ENCODE measurements around the gene LRRC36.

Gene LRRC36

GRCh38 chr16:67421030-67421429 is 94.4 kb downstream of the LRRC36 start:
- in situ Hi-C loops (cut with MboI; ENCODE audit: low sequenced_read_pairs) = no loop called here

GRCh38 chr16:67423015-67423414 is 96.4 kb downstream of the LRRC36 start:
- in situ Hi-C loops (cut with MboI; ENCODE audit: low sequenced_read_pairs) = no loop called here

GRCh38 chr16:67423611-67424260 is 97.1 kb downstream of the LRRC36 start:
- in situ Hi-C loops (cut with MboI; ENCODE audit: low sequenced_read_pairs) = no loop called here

DNA sequence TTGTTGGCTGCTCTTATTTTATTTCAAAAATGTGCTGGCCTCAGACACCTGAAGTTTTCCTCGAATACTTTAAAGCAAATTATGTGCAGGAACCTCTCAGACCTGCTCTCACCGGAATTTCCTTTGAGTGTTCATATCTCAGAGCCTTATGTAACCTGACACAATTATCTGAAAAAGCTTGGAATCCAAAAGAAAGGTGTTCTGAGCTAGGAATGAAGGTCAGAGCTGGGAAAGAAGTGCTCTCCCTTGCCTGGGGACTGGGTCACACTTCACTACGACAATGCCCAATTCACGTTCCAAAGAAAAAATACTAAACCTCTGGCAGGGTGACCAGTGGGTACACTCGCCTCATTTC is 97.6 kb downstream of the LRRC36 start:
- in situ Hi-C loops (cut with MboI; ENCODE audit: low sequenced_read_pairs) = no loop called here

GRCh38 chr16:67425061-67425460 is 98.4 kb downstream of the LRRC36 start:
- in situ Hi-C loops (cut with MboI; ENCODE audit: low sequenced_read_pairs) = loop anchor here (25.0 kb wide), 1 partner anchor 463 kb away; the partner anchor contains the start of gene CES3

GRCh38 chr16:67425580-67425979 is 99.0 kb downstream of the LRRC36 start:
- in situ Hi-C loops (cut with MboI; ENCODE audit: low sequenced_read_pairs) = loop anchor here (25.0 kb wide), 1 partner anchor 463 kb away; the partner anchor contains the start of gene CES3

GRCh38 chr16:67426022-67426421 is 99.4 kb downstream of the LRRC36 start:
- in situ Hi-C loops (cut with MboI; ENCODE audit: low sequenced_read_pairs) = loop anchor here (25.0 kb wide), 1 partner anchor 464 kb away; the partner anchor contains the start of gene CES3

DNA sequence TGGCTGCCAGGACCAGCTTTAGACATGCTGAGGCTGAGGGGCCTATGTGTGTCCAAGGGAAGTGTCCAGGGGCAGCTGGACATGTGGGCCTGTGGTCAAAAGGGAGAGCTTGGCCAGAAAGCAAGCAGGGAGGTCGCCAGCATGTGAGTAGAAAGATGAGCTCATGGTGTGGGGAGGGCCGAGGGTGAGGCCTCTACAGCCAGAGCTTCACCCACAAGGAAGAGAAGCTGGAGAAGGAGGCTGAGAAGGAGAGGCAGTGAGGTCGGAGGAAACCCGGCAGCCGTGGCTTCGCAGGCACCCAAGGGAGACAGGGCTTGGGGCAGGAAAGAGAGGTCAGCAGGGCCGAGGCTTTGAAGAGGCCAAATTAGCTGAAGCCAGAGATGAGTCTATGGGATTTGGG is 100.3 kb downstream of the LRRC36 start:
- in situ Hi-C loops (cut with MboI; ENCODE audit: low sequenced_read_pairs) = loop anchor here (25.0 kb wide), 1 partner anchor 465 kb away; the partner anchor contains the start of gene CES3

DNA sequence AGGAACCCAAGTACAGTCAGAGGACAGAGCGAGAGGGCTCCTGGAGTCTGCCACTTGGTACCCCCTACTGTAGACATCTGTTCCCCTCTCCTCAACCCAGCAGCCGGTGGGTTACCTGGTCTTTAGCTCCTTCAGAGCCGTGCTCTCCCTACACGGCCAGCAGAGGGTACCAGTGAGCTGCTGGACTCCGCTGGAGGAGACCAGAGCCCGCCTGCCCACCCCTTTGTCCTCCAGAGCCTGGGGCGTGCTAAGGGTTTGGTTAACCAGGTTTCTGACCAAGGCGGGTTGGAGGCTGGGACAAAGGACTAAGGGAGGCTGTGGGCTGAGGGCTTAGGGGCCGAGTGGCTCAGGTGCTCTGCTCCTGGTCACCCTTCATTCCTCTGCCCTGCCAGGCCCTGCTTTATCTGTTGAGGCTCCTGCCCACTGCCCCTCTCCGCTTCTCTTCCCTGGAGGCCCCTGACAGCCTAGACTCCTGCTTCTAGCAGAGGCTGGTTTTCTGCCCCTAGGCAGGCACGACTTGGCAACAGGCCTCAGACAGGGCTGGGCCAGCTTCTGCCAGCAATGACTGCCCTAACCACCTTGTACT is 101.6 kb downstream of the LRRC36 start:
- in situ Hi-C loops (cut with MboI; ENCODE audit: low sequenced_read_pairs) = loop anchor here (25.0 kb wide), 1 partner anchor 466 kb away; the partner anchor contains the start of gene CES3

- in situ Hi-C loops (cut with MboI; ENCODE audit: low sequenced_read_pairs) = loop anchor here (25.0 kb wide), 1 partner anchor 467 kb away; the partner anchor contains the start of gene CES3
Observed at GRCh38 chr16:67429053-67429798, 102.6 kb downstream of the LRRC36 start.

- in situ Hi-C loops (cut with MboI; ENCODE audit: low sequenced_read_pairs) = loop anchor here (25.0 kb wide), 1 partner anchor 468 kb away; the partner anchor contains the start of gene CES3
Observed at GRCh38 chr16:67429799-67430503, 103.3 kb downstream of the LRRC36 start.

GRCh38 chr16:67430504-67430976 is 103.9 kb downstream of the LRRC36 start:
- in situ Hi-C loops (cut with MboI; ENCODE audit: low sequenced_read_pairs) = loop anchor here (25.0 kb wide), 1 partner anchor 468 kb away; the partner anchor contains the start of gene CES3

GRCh38 chr16:67430977-67431774 is 104.6 kb downstream of the LRRC36 start, which contains the start of gene HSD11B2:
Gene HSD11B2 (plus strand): TSS chr16:67431121. CDS start chr16:67431249, 128 bp downstream.
- in situ Hi-C loops (cut with MboI; ENCODE audit: low sequenced_read_pairs) = loop anchor here (25.0 kb wide), 1 partner anchor 469 kb away; the partner anchor contains the start of gene CES3

DNA sequence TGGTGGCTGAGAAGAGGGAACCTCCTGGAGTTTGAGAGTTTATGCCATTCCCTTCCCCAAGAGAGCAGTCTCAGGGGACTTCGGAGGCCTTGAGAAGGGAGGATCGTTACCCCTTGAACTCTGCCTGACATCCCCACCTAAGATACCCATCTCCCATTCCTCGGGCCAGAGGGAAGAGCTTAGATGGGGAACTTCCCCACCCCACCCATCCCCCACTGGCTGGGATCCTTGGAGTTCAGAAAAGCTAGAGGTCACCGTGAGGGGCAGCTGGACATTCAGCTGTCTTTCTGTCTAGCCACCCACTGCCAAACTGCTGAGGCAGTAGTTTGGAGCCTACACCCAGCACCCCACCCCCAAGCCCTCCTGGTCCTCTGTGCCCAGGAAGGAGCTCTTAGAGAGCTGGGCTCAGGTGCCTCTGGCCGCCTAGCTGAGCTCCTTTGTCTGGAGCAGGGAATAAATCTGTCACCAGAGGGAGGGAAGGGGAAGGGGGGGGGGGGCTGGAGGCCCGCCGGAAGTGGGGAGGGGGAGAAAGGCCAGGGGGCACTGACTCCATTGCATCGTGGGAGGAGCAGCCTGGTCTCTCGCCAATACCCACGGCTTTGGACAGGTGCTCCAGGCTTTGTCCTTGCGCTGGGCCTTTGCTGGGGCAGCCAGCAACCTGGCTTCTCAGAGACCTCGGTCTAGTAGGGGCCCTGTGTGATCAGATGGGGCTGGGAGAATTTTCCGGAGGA is 105.3 kb downstream of the LRRC36 start:
- in situ Hi-C loops (cut with MboI; ENCODE audit: low sequenced_read_pairs) = loop anchor here (25.0 kb wide), 1 partner anchor 470 kb away; the partner anchor contains the start of gene CES3

DNA sequence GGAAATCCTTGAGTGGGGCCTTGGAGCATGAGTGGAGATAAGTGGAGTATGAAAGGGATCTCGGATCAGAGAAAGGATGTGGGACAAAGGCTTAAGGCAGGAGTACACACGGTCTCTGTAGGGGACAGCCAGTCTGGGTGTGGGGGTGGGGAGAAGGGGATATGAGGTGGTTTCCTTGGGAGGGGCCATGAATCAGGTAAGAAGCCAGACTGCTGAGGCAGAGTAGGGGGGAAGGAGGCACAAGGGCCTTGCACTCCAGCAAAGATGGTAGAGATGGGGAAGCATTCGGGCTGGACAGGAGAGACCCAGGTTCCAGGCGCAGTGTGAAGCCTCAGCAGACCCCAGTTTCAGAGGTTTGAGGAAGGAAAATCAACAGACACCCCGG is 105.9 kb downstream of the LRRC36 start:
- in situ Hi-C loops (cut with MboI; ENCODE audit: low sequenced_read_pairs) = loop anchor here (25.0 kb wide), 1 partner anchor 470 kb away; the partner anchor contains the start of gene CES3

- in situ Hi-C loops (cut with MboI; ENCODE audit: low sequenced_read_pairs) = loop anchor here (25.0 kb wide), 1 partner anchor 471 kb away; the partner anchor contains the start of gene CES3
Observed at GRCh38 chr16:67433131-67433719, 106.6 kb downstream of the LRRC36 start.

Data from HL-60/S4 treated with phorbol 12-myristate 13-acetate at 8.2 ng/mL for 4 days and 3 days (cell line).